MM.1S (cell line): ENCODE results near the gene ARMC9.

ENCODE experiments used
- DNase-seq: peaks from one replicate; pipeline ENCODE4 v3.0.0-alpha.2; 2015
- H2AFZ ChIP-seq: fragments of 300-600 bp; sonication (generic); 2 replicates; pipeline ENCODE4 v1.6.0; 2016; ENCODE audit warnings: antibody characterized with exemption, low read length
- H3F3A ChIP-seq: fragments of 300-600 bp; sonication (generic); 2 replicates; pipeline ENCODE4 v1.6.1; 2016; ENCODE audit warnings: mild to moderate bottlenecking, antibody characterized with exemption, low read length, moderate library complexity, mixed read lengths; ENCODE audit not compliant: insufficient read depth
- H3K27ac ChIP-seq: fragments of 300-600 bp; sonication (generic); 2 replicates; pipeline ENCODE4 v1.5.1; 2016; ENCODE audit warnings: mild to moderate bottlenecking, low read length
- H3K27me3 ChIP-seq: fragments of 300-600 bp; sonication (generic); replicated peaks from 2 replicates; pipeline ENCODE4 v1.6.0; 2016; ENCODE audit warnings: low read length; ENCODE audit not compliant: insufficient read depth
- H3K36me3 ChIP-seq: fragments of 300-600 bp; sonication (generic); replicated peaks from 2 replicates; pipeline ENCODE4 v1.6.1; 2016; ENCODE audit warnings: mild to moderate bottlenecking, low read length, mixed read lengths; ENCODE audit not compliant: insufficient read depth
- H3K4me1 ChIP-seq: fragments of 300-600 bp; sonication (generic); 2 replicates; pipeline ENCODE4 v1.6.1; 2016; ENCODE audit warnings: low read length, mixed read lengths
- H3K4me2 ChIP-seq: fragments of 300-600 bp; sonication (generic); 2 replicates; pipeline ENCODE4 v1.6.0; 2016; ENCODE audit warnings: low read depth, low read length
- H3K4me3 ChIP-seq: fragments of 300-600 bp; sonication (generic); 2 replicates; pipeline ENCODE4 v1.5.1; 2016; ENCODE audit warnings: low read length, mixed read lengths
- H3K79me2 ChIP-seq: fragments of 300-600 bp; sonication (generic); 2 replicates; pipeline ENCODE4 v1.6.1; 2016; ENCODE audit warnings: mixed run types, low read length, mixed read lengths
- H3K9ac ChIP-seq: fragments of 300-600 bp; sonication (generic); 2 replicates; pipeline ENCODE4 v1.6.1; 2016; ENCODE audit warnings: low read length, mixed read lengths
- H3K9me2 ChIP-seq: fragments of 300-600 bp; sonication (generic); replicated peaks from 2 replicates; pipeline ENCODE4 v1.6.1; 2016; ENCODE audit warnings: mild to moderate bottlenecking, low read length, mixed read lengths; ENCODE audit not compliant: insufficient read depth
- H3K9me3 ChIP-seq: fragments of 300-600 bp; sonication (generic); replicated peaks from 2 replicates; pipeline ENCODE4 v1.6.1; 2016; ENCODE audit warnings: mild to moderate bottlenecking, low read length, mixed read lengths; ENCODE audit not compliant: insufficient read depth
- H4K20me1 ChIP-seq: fragments of 300-600 bp; sonication (generic); 2 replicates; pipeline ENCODE4 v1.6.1; 2016; ENCODE audit warnings: mild to moderate bottlenecking, low read length, moderate library complexity, mixed read lengths; ENCODE audit not compliant: insufficient read depth
- CTCF ChIP-seq: fragments of 300-600 bp; sonication (generic); IDR thresholded peaks from 2 replicates; pipeline ENCODE4 v1.5.1; 2016; ENCODE audit warnings: antibody characterized with exemption, low read length, mixed read lengths
- EZH2 ChIP-seq: fragments of 300-600 bp; sonication (generic); optimal IDR thresholded peaks from 2 replicates; pipeline ENCODE3; 2017; ENCODE audit warnings: low read depth, mild to moderate bottlenecking, antibody characterized with exemption, low read length, mixed read lengths
- EZH2phosphoT487 ChIP-seq: fragments of 300-600 bp; sonication (generic); IDR thresholded peaks from 2 replicates; pipeline ENCODE4 v1.6.1; 2018; ENCODE audit warnings: antibody characterized with exemption, low read length

Gene ARMC9

GRCh38 chr2:231294571-231295362, 96.3 kb downstream of the ARMC9 start:
- Histone ChIP-seq H3K27me3 (no peaks in the 10 kb centered on the region), H3K9ac (no peak overlapping the region), H3K79me2 (no peaks in the 10 kb centered on the region), H3K27ac (no peak overlapping the region), H3K4me2 (no peak overlapping the region), H3K4me3 (no peak overlapping the region), H3K36me3 (no peaks in the 10 kb centered on the region), H3F3A (no peaks in the 10 kb centered on the region), H4K20me1 (no peaks in the 10 kb centered on the region), H3K9me2 (no peaks in the 10 kb centered on the region), H2AFZ (no peak overlapping the region), H3K4me1 (no peaks in the 10 kb centered on the region), H3K9me3 (no peaks in the 10 kb centered on the region)
- no peak for DNase-seq
- TF ChIP-seq EZH2phosphoT487 (no peak), EZH2 (no peak), CTCF (no peak)

GRCh38 chr2:231295363-231295655, 96.9 kb downstream of the ARMC9 start:
- Histone ChIP-seq H3K9ac (no peak overlapping the region), H3K9me3 (no peaks in the 10 kb centered on the region), H3K27ac (no peak overlapping the region), H3K4me2 (no peak overlapping the region), H2AFZ (no peak overlapping the region), H3K9me2 (no peaks in the 10 kb centered on the region), H3F3A (no peaks in the 10 kb centered on the region), H3K79me2 (no peaks in the 10 kb centered on the region), H3K36me3 (no peaks in the 10 kb centered on the region), H3K4me3 (no peak overlapping the region), H3K4me1 (no peaks in the 10 kb centered on the region), H3K27me3 (no peaks in the 10 kb centered on the region), H4K20me1 (no peaks in the 10 kb centered on the region)
- TF ChIP-seq EZH2phosphoT487 (no peak), EZH2 (no peak), CTCF (no peak)
- no peak for DNase-seq

GRCh38 chr2:231296401-231296974, 98.1 kb downstream of the ARMC9 start:
- Histone ChIP-seq H4K20me1 (no peaks in the 10 kb centered on the region), H3K9me2 (no peaks in the 10 kb centered on the region), H3K79me2 (no peaks in the 10 kb centered on the region), H3K27ac (no peak overlapping the region), H3K4me3 (no peak overlapping the region), H3K36me3 (no peaks in the 10 kb centered on the region), H3K27me3 (no peaks in the 10 kb centered on the region), H2AFZ (no peak overlapping the region), H3K9me3 (no peaks in the 10 kb centered on the region), H3K4me2 (no peak overlapping the region), H3F3A (no peaks in the 10 kb centered on the region), H3K4me1 (no peaks in the 10 kb centered on the region), H3K9ac (no peak overlapping the region)
- DNase-seq = no peak
- TF ChIP-seq EZH2 (no peak), CTCF (no peak), EZH2phosphoT487 (no peak)
